T-helper 1 cell treated with Interleukin-12 subunit alpha and Interleukin-12 subunit beta and Interleukin-4 antibody, amounts not matched to agents 30 μg/mL and 1 μg/mL, for 36 hours (primary cell): ENCODE results near the gene GCK.
A peak's percentile ranks its signal among the peaks of the same experiment; 100 is the strongest.

Source experiments
- H3K27ac Mint-ChIP-seq: one replicate; pipeline ENCODE4 v1.8.0; 2021; ENCODE audit warnings: mild to moderate bottlenecking, mixed read lengths
- H3K27me3 Mint-ChIP-seq: one replicate; pipeline ENCODE4 v1.8.0; 2021; ENCODE audit warnings: low read depth, mixed read lengths
- H3K36me3 Mint-ChIP-seq: one replicate; pipeline ENCODE4 v1.8.0; 2021; ENCODE audit warnings: low read depth, mixed read lengths
- H3K4me1 Mint-ChIP-seq: one replicate; pipeline ENCODE4 v1.8.0; 2021; ENCODE audit warnings: low read depth, mixed read lengths
- H3K4me3 Mint-ChIP-seq: one replicate; pipeline ENCODE4 v1.8.0; 2021; ENCODE audit warnings: mild to moderate bottlenecking, moderate library complexity, mixed read lengths
- H3K9me3 Mint-ChIP-seq: one replicate; pipeline ENCODE4 v1.8.0; 2021; ENCODE audit warnings: mixed read lengths

Gene GCK

DNA sequence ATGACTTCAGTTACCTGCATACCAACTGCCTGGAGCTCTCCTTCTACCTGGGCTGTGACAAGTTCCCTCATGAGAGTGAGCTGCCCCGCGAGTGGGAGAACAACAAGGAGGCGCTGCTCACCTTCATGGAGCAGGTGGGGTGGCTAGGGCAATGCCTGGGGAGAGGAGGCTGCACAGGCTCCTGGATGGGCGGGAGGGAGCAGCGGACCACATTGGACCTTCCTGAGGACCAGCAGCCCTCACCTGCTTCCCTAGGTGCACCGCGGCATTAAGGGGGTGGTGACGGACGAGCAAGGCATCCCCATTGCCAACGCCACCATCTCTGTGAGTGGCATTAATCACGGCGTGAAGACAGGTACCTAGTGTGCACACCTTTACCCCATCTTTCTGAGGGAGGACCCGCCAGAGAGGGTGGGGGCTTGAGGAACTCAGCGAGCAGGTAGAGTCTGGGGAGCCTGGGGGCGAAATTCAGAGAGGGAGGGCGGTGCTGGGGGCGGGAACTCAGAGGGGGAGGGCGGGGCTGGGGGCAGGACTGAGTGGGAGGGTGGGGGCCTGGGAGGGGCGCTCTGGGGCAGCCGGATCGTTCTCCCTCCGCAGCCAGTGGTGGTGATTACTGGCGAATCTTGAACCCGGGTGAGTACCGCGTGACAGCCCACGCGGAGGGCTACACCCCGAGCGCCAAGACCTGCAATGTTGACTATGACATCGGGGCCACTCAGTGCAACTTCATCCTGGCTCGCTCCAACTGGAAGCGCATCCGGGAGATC, 76.1 kb downstream of the GCK start:
- H3K27me3 Mint-ChIP-seq = no peaks in the 10 kb centered on the region
- H3K4me3 Mint-ChIP-seq = no peak overlapping the region

DNA sequence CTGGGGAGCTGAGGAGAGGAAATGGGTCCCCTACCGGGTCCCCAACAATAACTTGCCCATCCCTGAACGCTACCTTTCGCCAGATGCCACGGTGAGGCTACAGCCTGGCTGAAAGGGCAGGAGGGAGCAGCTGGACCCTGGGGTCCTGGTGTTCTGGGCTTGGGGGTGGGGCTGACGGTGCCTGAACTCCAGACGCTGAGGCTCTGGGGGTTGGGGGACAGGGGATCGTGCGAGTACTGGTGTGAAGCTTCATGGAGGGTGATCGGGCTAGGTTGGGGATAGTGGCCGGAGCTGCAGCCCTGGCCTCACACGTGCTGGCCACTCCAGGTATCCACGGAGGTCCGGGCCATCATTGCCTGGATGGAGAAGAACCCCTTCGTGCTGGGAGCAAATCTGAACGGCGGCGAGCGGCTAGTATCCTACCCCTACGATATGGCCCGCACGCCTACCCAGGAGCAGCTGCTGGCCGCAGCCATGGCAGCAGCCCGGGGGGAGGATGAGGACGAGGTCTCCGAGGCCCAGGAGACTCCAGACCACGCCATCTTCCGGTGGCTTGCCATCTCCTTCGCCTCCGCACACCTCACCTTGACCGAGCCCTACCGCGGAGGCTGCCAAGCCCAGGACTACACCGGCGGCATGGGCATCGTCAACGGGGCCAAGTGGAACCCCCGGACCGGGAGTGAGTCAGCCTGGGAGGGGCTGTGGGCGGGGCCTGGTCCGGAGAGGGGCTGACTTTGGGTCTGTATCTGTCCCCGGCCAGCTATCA, 76.8 kb downstream of the GCK start:
- H3K9me3 Mint-ChIP-seq = no peaks in the 10 kb centered on the region
- H3K4me3 Mint-ChIP-seq = no peak overlapping the region
- H3K36me3 Mint-ChIP-seq = peaks cover 1% of the 10 kb centered on the region
- no peaks in the 10 kb centered on the region for H3K4me1 Mint-ChIP-seq
- H3K27me3 Mint-ChIP-seq = no peaks in the 10 kb centered on the region
- no peak overlapping the region for H3K27ac Mint-ChIP-seq

More for the DNA sequence above, 76.1 kb downstream of the GCK start:
- H3K9me3 Mint-ChIP-seq = no peaks in the 10 kb centered on the region
- peaks cover 6% of the 10 kb centered on the region for H3K36me3 Mint-ChIP-seq
- no peak overlapping the region for H3K27ac Mint-ChIP-seq
- no peaks in the 10 kb centered on the region for H3K4me1 Mint-ChIP-seq

DNA sequence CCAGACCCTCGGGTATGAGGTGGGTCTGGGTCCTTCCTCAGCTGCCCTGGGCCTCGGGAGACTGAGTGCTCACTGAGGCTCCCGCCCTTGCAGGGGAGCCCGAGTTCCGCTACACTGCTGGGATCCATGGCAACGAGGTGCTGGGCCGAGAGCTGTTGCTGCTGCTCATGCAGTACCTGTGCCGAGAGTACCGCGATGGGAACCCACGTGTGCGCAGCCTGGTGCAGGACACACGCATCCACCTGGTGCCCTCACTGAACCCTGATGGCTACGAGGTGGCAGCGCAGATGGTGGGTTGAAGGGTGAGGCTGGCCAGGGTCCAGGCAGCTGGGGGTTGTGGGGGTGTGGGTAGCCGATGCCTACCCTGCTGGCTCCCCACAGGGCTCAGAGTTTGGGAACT, 77.5 kb downstream of the GCK start:
- H3K27ac Mint-ChIP-seq = no peak overlapping the region
- H3K9me3 Mint-ChIP-seq = no peaks in the 10 kb centered on the region
- peaks cover 1% of the 10 kb centered on the region for H3K36me3 Mint-ChIP-seq
- no peaks in the 10 kb centered on the region for H3K27me3 Mint-ChIP-seq
- H3K4me1 Mint-ChIP-seq = no peaks in the 10 kb centered on the region
- no peak overlapping the region for H3K4me3 Mint-ChIP-seq

DNA sequence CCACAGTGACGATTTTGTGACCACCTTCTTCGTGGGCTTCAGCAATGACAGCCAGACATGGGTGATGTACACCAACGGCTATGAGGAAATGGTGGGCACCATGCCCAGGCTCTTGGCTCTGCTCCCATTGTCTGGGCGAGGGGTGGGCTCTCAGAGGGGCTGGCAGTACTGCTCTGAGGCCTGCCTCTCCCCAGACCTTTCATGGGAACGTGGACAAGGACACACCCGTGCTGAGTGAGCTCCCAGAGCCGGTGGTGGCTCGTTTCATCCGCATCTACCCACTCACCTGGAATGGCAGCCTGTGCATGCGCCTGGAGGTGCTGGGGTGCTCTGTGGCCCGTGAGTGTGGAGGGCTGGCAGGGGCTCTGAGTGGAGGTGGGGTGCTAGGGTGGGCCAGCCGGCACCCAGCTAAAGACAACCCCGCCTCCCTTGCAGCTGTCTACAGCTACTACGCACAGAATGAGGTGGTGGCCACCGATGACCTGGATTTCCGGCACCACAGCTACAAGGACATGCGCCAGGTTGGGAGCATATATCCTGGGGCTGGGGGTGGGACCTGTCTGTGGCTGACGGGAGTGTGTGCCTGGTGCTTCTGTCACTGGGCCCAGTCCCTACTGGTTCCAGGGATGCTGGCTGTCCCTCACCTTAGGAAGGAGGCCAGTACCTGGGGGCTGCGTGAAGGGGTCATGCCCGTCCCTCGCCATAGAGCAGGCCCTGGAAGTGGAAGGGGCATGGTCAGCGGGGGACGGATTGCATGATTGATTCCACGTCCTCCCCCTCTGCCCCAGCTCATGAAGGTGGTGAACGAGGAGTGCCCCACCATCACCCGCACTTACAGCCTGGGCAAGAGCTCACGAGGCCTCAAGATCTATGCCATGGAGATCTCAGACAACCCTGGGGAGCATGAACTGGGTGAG, 78.3 kb downstream of the GCK start:
- H3K36me3 Mint-ChIP-seq = peaks cover 1% of the 10 kb centered on the region
- no peaks in the 10 kb centered on the region for H3K4me1 Mint-ChIP-seq
- H3K27ac Mint-ChIP-seq = no peak overlapping the region
- H3K4me3 Mint-ChIP-seq = no peak overlapping the region
- peaks cover under 1% of the 10 kb centered on the region for H3K27me3 Mint-ChIP-seq
- H3K9me3 Mint-ChIP-seq = no peaks in the 10 kb centered on the region

DNA sequence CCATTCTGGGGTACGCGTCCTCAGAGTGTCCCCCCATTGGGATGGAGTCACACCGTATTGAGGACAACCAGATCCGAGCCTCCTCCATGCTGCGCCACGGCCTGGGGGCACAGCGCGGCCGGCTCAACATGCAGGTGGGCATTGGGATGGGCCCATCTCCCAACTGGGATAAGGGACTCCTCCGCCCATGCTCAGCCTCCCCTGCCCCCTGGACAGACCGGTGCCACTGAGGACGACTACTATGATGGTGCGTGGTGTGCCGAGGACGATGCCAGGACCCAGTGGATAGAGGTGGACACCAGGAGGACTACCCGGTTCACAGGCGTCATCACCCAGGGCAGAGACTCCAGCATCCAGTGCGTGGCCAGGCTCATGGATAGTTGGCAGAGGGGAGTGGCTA, 79.2 kb downstream of the GCK start:
- Mint-ChIP-seq H3K4me1 (peaks cover 2% of the 10 kb centered on the region), H3K27me3 (peaks cover 10% of the 10 kb centered on the region), H3K4me3 (no peak overlapping the region), H3K9me3 (no peaks in the 10 kb centered on the region), H3K27ac (no peak overlapping the region), H3K36me3 (peaks cover 1% of the 10 kb centered on the region)

DNA sequence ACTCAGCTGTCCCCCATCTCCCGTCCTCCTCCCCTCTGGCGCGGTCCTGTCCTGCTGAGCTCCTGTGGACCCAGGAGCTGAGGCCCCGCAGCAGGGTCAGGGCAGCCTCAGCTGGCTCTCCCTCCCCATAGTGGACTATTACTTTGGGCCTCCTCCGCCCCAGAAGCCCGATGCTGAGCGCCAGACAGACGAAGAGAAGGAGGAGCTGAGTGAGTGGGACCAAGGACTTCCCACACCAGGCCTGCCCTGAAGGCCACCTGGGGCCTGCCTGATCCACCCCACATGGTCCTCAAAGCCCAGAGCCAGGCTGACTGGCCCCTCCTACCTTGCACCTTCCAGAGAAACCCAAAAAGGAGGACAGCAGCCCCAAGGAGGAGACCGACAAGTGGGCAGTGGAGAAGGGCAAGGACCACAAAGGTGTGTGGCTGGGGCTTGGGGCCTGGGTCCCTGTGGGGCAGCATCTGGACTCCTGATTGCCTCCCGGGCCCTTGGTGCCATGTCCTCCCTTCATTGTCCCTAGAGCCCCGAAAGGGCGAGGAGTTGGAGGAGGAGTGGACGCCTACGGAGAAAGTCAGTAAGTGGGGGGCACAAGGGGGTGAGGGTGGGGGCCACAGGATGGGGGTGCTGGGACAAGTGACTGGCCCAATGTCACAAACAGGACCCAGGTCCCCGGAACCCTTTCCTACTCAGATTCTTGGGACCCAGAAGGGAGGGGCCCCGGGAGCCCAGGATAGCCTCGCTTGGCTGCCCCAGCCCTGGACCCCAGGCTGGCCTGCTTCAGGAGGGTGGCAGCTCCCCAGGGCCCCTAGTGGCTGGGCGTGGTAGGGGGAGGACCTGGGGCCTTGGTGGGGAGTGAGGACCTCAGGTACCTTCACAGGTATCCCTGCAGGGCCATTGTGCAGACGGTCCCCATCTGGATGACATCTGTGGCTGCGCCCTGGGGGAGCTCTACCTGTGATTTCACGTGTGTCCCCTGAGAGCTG, 80.2 kb downstream of the GCK start:
- Mint-ChIP-seq H3K4me1 (peaks cover 2% of the 10 kb centered on the region), H3K4me3 (no peak overlapping the region), H3K27me3 (peaks cover 12% of the 10 kb centered on the region), H3K36me3 (peaks cover 1% of the 10 kb centered on the region), H3K27ac (no peak overlapping the region), H3K9me3 (no peaks in the 10 kb centered on the region)

DNA sequence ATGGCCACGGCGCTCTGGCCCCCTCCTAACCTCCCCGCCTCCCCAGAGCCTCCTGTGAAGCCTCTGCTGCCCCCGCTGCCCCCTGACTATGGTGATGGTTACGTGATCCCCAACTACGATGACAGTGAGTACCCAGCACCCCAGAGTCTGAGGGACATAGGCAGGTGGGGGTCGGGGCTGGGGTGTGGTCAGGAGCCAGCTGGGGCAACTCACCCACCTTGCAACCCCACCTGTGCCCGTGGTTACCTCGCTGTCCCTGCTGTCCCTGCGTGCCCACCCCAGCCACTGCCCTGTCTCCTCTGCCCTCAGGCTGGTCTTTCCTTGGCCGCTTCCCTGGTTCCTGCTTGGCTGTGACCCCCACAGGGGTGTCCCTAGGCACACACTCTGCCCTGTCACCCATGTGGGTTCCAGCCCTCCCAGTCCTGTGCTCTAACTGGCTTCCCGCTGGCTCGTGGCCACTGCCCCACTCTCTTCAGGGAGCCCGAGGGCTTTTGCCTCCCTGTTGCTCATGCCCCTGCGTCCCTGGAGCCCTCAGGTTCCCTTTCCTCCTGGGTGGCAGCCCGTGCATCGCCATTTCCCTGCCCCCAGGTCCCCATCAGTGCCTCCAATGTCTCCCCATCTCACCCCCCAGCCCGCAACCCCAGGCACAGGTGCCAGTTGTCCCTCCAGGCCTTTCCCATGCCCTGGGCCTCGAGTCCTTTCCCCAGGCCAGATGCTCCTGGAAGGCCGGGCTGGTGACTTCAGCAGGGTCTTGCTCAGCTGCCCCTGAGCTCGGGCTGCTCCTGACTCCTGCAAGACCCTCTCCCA, 81.1 kb downstream of the GCK start:
- Mint-ChIP-seq H3K27ac (no peak overlapping the region), H3K4me3 (no peak overlapping the region), H3K4me1 (peaks cover 4% of the 10 kb centered on the region), H3K27me3 (peaks cover 16% of the 10 kb centered on the region), H3K9me3 (no peaks in the 10 kb centered on the region), H3K36me3 (no peaks in the 10 kb centered on the region)

DNA sequence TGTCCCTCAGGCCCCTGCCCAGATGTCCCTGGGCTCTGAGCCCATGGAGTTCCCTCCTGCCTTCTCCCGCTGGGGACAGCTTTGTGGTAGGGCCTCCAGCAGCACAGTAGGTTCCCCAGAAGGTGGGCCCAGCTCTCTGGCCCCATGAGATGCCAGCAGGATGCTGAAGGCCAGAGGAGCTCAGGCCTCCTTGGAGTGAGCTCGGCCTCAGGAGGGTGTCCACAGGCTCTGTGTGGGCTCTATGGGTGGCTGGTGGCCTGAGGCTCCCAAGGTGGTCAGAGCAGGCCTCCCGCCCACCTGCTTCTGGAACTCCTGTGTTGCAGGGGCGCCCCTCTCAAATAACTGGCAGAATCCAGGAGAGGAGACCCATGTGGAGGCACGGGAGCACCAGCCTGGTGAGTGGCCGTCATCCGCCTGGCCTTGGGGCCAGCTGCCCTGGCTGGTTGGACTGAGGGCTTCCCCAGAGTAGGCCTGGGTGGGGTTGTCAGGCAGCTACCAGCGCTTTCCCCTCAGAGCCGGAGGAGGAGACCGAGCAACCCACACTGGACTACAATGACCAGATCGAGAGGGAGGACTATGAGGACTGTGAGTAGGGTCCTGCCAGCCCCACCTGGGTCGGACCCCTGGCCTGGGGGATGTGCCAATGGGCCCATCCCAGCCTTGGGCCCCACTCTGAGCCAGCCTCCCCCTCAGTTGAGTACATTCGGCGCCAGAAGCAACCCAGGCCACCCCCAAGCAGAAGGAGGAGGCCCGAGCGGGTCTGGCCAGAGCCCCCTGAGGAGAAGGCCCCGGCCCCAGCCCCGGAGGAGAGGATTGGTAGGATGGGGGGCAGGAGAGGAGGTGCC, 81.9 kb downstream of the GCK start:
- peaks cover 19% of the 10 kb centered on the region for H3K27me3 Mint-ChIP-seq
- H3K9me3 Mint-ChIP-seq = no peaks in the 10 kb centered on the region
- H3K4me1 Mint-ChIP-seq = peaks cover 4% of the 10 kb centered on the region
- no peak overlapping the region for H3K4me3 Mint-ChIP-seq
- no peaks in the 10 kb centered on the region for H3K36me3 Mint-ChIP-seq
- no peak overlapping the region for H3K27ac Mint-ChIP-seq

DNA sequence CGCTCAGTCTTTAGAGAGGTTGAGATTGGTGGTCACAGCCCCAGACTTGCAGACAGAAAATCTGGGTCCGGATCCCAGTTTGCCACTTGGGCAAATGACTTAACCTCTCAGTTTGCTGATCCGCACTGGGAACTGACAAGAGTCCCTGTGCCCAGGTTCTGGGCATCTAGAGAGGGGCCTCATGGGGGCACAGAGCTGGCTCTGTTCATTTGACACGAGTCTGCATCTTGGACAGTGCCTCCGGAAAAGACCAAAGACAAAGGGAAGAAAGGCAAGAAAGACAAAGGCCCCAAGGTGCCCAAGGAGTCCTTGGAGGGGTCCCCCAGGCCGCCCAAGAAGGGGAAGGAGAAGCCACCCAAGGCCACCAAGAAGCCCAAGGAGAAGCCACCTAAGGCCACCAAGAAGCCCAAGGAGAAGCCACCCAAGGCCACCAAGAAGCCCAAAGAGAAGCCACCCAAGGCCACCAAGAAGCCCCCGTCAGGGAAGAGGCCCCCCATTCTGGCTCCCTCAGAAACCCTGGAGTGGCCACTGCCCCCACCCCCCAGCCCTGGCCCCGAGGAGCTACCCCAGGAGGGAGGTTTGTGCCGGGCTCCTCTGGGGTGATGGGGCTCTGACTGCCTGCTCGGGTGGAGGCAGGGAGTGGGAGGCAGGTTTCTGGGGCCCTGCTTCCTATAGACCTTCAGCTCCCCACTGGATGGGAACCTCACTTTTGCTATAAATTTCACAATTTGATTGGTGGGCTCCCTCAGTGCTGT, 82.8 kb downstream of the GCK start:
- Mint-ChIP-seq H3K4me3 (no peak overlapping the region), H3K4me1 (peaks cover 4% of the 10 kb centered on the region), H3K9me3 (no peaks in the 10 kb centered on the region), H3K27me3 (peaks cover 19% of the 10 kb centered on the region), H3K36me3 (no peaks in the 10 kb centered on the region), H3K27ac (no peak overlapping the region)

DNA sequence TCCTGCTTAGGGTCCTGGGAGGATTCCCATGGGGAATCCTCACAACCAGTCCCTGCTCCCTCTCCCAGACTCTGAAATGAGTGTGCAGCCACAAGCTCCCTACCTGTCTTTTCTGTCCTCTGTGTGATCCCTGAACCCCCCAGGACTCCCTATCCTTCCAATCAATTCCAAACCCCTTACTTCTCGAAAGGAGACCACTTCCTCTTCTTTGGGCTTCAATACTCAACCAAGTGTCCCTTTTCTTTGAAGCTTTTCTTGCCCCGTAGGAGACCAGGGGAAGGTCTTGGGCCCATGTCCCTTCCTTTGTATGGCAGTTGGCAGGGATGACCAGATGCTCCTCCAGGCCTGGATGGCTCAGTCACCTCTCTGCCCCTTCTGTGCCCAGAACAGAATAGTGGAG, 83.4 kb downstream of the GCK start:
- Mint-ChIP-seq H3K27me3 (peaks cover 19% of the 10 kb centered on the region), H3K9me3 (no peaks in the 10 kb centered on the region), H3K36me3 (no peaks in the 10 kb centered on the region), H3K4me1 (peaks cover 4% of the 10 kb centered on the region), H3K27ac (no peak overlapping the region), H3K4me3 (peak overlapping the region; percentile 27)

DNA sequence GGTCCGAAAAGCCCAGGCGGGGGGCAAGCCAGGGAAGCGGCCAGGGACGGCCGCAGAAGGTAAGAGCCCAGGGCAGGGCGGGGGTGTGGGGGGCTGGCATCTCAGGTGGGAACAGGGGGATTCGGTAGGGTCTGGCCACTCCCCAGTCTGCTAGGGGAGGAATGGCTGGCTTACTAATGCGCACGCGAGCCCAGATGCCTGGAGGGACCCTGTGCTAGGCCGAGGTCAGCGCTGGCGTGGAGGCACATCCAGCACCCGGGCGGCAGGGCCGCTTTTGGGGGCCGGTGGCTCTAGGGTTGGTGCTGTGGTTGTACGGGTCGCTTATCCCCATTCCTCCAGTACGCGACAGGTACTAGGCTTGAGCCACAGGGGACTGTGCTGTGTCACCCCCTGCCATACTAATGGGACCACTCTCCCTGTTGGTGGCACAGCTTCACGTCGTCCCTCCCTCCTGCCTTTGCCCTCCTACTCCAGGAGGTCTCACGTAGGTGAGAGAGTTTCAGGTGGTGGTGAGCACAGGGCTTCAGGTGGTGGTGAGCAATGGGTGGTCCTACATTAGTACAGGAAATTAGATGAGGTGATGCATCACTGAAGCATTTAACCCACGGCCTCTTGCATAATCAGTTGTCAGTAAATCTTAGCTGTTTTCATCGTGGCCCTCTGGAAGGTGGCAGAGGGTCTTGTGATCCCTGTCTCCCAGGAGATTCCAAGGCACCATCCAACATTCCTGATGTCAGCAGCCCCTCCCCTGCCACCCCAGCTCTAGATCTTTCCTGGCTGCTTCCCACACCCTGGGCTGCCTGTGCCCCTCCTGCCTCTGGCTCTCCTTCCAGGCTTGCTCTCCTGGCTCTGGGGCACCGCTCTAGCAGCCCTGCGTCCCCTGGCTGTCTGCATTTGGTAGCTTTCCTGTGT, 84.1 kb downstream of the GCK start:
- Mint-ChIP-seq H3K27me3 (peaks cover 19% of the 10 kb centered on the region), H3K4me1 (peaks cover 4% of the 10 kb centered on the region), H3K27ac (no peak overlapping the region), H3K4me3 (peak overlapping the region; percentile 49), H3K36me3 (no peaks in the 10 kb centered on the region), H3K9me3 (no peaks in the 10 kb centered on the region)
